ENCODE results near the gene ZFP92. TPM values are rescaled to one million over a fixed set of nuclear protein-coding genes. Genes with fewer than 3 reads are reported as not detected.

The ZFP92 gene
- total and polyA plus RNA-seq, 2 donors (not counting 3 experiments of a cell fraction or from before 2014, with no cell fraction given), result 0.36 to 1.2 TPM

DNA sequence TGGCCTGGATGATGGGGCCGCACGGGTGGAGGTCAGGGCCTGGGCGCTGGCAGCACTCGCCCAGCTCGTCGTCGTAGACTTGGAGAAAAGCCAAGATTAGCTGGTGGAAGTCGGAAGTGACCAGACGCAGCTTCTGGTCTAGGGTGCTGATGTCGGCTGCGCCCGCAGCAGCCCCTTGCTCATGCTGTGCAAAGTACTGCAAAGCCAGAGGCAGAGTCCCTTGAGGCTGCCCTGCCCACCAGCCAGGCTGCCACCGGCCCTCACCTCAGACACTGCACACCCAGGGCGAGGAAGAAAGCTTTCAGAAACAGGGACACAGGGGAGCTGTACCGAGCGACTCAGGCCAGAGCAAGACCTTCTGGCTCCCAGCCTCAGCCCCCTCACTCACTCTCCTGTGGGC is 44.3 kb downstream of the ZFP92 start:
- FAIRE-seq (no peak), DNase-seq (ENCODE audit: low read depth, low spot score) (no peak)
- Histone ChIP-seq H3K4me2 (ENCODE audit: insufficient read depth, low read length) (no peak overlapping the region), H3K36me3 (ENCODE audit: control insufficient read depth in 2 of 2, extremely low read depth in 1 of 2, insufficient read depth in 2 of 2, low read length in 2 of 2) (no peaks in the 10 kb centered on the region), H3K27me3 (ENCODE audit: control insufficient read depth in 2 of 2, insufficient read depth in 2 of 2, low read length in 2 of 2) (no peaks in the 10 kb centered on the region), H2AFZ (ENCODE audit: low read depth, low read length) (no peak overlapping the region), H3K9me3 (replicated peaks; ENCODE audit: control insufficient read depth, insufficient read depth, low read length) (no peaks in the 10 kb centered on the region), H3K9ac (replicated peaks; ENCODE audit: extremely low read depth, insufficient read depth, low read length) (no peak overlapping the region), H3K79me2 (ENCODE audit: control insufficient read depth, insufficient read depth, low read length) (no peaks in the 10 kb centered on the region), H3K9me1 (replicated peaks; ENCODE audit: control insufficient read depth, extremely low read depth, insufficient read depth, low read length) (no peaks in the 10 kb centered on the region), H3K4me3 (replicated peaks in 1 of 3; ENCODE audit: insufficient read depth in 1 of 3, low read depth in 1 of 3, low read length in 3 of 3) (no peak overlapping the region), H4K20me1 (replicated peaks; ENCODE audit: control insufficient read depth, extremely low read depth, insufficient read depth, low read length) (no peaks in the 10 kb centered on the region), H3K27ac (ENCODE audit: insufficient read depth, low read depth, low read length) (no peak overlapping the region), H3K4me1 (ENCODE audit: control insufficient read depth, extremely low read depth, insufficient read depth, low read length) (peaks cover 5% of the 10 kb centered on the region)
- dilution Hi-C loops (cut with MboI; ENCODE audit: extremely low pct_ligation_motif_present, low sequenced_read_pairs) (no loop called here), intact Hi-C loops (cut with micrococcal nuclease) (no loop called here)
- TF ChIP-seq JUN (IDR thresholded peaks at IDR 0.05; ENCODE audit: borderline replicate concordance, insufficient read depth, insufficient read length, low read depth), result no peak
- TF ChIP-seq POLR2A (IDR thresholded peaks at IDR 0.05; ENCODE audit: low read depth, low read length), result no peak
- no peak for TF ChIP-seq POLR2AphosphoS5 (IDR thresholded peaks at IDR 0.05; ENCODE audit: insufficient read depth, low read depth, low read length)
- TF ChIP-seq, protein P1, sequence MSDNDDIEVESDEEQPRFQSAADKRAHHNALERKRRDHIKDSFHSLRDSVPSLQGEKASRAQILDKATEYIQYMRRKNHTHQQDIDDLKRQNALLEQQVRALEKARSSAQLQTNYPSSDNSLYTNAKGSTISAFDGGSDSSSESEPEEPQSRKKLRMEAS (IDR thresholded peaks at IDR 0.05; ENCODE audit: insufficient read depth, insufficient read length), result no peak
- TF ChIP-seq EZH2 (IDR thresholded peaks at IDR 0.05; ENCODE audit: borderline replicate concordance, low read depth, low read length, severe bottlenecking), result no peak
- TF ChIP-seq, protein P2, sequence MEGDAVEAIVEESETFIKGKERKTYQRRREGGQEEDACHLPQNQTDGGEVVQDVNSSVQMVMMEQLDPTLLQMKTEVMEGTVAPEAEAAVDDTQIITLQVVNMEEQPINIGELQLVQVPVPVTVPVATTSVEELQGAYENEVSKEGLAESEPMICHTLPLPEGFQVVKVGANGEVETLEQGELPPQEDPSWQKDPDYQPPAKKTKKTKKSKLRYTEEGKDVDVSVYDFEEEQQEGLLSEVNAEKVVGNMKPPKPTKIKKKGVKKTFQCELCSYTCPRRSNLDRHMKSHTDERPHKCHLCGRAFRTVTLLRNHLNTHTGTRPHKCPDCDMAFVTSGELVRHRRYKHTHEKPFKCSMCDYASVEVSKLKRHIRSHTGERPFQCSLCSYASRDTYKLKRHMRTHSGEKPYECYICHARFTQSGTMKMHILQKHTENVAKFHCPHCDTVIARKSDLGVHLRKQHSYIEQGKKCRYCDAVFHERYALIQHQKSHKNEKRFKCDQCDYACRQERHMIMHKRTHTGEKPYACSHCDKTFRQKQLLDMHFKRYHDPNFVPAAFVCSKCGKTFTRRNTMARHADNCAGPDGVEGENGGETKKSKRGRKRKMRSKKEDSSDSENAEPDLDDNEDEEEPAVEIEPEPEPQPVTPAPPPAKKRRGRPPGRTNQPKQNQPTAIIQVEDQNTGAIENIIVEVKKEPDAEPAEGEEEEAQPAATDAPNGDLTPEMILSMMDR (IDR thresholded peaks at IDR 0.05; ENCODE audit: extremely low read depth in 1 of 2, insufficient read depth in 1 of 2, low read depth in 1 of 2, low read length in 2 of 2), result no peak
- no peak for TF ChIP-seq FOS (IDR thresholded peaks at IDR 0.05; ENCODE audit: borderline replicate concordance, insufficient read depth, low read length)
- TF ChIP-seq GATA2 (IDR thresholded peaks at IDR 0.05; ENCODE audit: insufficient read depth, insufficient read length, low read depth, low read length), result no peak
- TF ChIP-seq MYC (IDR thresholded peaks at IDR 0.05; ENCODE audit: low read depth, low read length), result no peak
- no TSS peak for BruUV-seq (replicated peaks)
- POLR2A ChIA-PET, result no interaction called here
- CTCF ChIA-PET, result interaction anchor here (0.6 kb wide), 1 partner anchor 67 kb away, joined by 3 read pairs; no protein-coding TSS in a partner anchor

Data from endothelial cell of umbilical vein (primary cell).